ENCODE data around the gene PDK3.

Gene PDK3

DNA sequence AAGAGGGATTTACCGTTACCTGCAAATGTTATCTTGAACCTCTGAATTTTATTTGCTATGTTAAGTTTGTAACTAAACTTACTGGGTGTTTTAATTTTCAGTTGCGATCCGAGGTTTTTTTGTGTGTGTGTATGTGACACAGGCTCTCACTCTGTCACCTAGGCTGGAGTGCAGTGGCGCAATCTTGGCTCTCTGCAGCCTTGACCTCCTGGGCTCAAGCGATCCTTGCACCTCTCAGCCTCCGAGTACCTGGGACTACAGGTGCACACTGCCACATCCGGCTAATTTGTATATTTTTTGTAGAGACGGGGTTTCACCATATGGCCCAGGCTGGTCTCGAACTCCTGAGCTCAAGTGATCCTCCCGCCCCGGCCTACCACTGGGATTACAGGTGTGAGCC, 18.5 kb downstream of the PDK3 start:
- DNase-seq = no peak

DNA sequence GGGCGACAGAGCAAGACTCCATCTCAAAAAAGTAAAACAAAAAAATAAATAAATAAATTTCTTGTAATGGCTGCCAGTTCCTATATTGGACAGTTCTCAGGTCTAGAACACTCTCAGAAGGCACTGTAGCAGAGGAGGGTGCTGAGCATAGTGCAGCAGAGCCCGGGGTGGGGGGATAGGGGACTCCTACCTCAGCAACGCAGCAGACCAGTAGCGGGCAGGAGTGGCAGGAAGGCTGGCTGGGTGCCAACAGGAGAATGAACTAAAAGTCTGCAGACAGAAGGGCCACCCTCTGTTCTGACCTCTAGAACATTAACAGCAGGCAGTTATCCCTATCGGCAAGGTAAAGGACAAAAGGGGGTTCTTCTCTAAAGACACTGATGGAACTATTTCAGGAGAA, 20.2 kb downstream of the PDK3 start:
- no peak for DNase-seq

DNA sequence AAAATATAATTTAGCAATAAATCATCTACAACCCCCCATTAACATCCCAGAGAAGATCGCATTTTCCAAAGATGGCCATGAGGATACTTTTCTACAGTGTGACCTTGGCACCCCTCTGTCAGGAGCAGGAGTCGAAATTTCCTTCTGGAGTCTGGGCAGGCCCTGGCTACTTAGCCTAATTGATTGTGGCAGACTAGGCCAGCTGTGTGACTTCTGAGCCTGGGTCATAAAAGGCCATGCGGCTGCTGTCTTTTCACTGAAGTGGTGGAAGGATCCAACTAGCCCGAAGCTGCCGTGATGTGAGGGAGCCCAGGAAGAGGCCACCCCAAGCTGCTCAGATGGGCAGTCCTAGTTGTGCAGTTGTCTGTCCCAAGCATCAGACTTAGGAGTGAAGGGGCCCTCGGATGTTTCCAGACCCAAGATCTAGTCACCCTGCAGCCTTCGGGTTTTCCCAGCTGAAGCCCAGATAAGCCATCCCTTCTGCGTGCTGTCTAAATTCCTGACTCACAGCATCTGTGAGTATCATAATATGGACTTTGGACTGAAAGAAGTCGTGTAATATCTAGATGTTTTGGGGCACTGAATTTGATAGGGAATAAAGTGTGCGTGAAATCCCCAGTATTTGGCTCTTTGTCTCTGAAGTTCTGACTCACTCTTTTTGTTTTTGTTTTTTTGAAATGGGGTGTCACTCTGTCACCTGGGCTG, 21.0 kb downstream of the PDK3 start:
- no peak for DNase-seq

DNA sequence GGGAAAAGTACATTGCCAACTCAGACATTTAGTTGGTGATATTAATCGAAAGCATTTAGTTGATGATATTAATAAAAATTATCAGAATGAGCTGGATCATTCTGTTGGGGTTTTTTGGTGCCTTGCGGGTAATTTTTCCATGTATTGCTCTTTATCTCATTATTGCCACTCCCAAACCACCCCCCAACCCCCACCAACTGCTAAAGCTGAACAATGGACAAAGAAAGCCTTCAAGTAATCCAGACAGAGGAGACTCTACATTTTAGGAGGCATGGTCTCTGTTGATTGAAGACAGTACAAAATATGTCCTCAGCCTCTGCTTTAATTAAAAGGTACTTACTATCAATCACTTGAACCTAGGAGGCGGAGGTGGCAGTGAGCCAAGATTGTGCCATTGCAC, 22.5 kb downstream of the PDK3 start:
- no peak for DNase-seq

DNA sequence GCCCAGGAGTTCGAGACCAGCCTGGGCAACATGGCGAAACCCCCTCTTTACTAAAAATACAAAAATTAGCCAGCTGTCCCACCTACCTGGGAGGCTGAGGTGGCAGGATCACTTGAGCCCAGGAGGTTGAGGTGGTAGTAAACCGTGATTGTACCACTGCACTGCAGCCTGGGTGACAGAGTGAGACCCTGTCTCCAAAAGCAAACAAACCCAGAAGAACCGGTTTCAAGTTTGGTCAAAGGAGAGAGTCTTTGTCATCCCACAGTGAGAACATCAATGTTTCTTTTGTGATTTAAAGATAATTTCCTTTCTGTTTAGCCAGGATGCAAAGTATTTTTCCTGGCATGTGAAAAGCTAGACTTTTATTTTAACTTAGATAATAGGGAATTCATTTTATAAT, 26.7 kb downstream of the PDK3 start:
- DNase-seq = no peak

DNA sequence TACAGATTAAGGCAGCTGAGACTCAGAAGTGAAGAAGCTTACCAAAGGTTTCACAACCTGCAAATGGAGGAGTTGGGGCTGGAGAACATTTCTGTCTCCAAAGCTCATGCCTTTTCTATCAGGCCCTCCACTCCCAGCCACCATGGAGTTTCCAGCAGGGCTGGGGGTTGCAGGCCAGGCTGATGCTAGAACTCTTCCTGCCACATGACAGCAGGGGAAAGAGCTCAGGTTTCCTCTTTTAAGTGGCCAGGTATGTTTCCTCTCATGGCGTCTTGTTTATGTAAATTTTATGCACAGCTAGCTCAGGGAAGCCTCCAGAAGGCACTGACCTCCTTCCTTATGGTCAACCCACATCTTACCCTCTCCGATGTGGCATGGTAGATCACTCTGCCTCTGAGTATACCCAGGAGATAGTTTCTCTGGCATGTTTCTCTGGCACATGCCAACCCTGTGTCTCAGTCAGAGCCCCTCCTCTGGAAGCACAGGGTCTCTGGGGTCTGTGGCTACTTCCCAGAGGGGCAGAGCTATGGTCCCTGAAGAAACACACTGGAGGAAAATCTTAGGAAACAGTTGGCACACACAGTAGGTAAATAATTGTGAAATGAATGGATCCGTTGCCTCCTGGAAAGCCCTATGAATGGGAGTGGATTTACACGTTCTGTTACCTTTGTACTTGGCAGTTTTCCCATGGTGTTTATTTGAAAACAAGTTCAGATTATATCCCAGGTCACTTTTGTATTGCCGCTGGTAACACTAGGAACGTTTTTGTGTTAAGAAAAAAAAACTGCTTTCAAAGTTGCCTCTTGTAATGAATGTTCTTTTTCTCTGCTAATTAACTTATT, 28.9 kb downstream of the PDK3 start:
- DNase-seq = no peak

DNA sequence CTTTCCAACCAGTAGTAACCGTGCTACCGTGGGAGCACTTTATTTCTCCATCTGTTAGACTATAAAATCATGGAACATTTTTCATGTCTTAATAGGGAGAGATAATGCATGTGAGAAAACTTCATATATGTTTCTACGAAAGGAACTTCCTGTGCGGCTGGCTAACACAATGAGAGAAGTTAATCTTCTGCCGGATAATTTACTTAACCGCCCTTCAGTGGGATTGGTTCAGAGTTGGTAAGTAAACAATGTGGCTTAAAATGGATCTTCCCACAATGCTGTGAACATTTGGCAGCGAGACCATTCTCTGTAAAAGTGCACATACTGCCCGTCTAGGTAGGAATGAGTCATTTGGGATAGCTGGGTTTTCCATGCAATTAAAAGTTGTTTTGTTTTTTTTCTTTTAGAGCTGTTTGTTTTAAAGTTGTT, 29.6 kb downstream of the PDK3 start:
- no peak for DNase-seq

DNA sequence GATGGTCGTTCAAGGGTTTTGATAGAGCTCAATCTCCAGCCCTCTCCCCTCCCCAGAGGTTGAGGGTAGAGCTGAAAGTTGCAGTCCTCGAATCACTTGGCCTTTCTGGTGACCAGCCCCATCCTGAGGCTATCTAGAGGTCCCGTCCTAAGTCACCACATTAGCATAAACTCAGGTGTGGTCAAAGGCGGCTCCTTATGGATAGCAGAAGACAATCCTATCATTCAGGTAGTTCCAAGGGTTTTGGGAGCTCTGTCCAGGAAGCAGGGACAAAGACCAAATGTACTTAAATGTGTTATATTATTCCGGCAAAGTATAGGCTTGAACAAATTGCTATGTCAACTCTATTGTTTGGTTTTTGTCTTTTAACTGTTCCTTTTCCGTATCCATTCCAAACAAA, 30.6 kb downstream of the PDK3 start:
- no peak for DNase-seq

DNA sequence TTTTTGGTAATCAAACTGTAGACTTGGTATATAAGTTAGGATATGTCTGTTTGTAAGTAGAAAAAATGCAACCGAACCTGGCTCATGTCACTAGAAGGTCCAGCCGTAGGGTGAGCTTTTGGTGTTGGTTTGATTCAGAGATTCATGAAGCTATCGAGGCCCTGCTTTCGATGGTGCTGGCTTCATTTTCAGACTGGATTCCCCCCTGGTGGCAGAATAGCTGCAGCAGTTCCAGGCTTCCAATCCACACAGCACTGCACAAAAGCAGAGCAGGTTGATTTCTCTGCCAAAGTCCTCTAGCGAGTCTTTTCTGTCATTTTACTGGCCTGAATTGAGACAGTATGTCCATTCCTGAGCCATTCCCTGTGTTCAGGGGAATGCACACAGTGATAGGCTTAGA, 33.1 kb downstream of the PDK3 start:
- DNase-seq = peak; percentile 51

DNA sequence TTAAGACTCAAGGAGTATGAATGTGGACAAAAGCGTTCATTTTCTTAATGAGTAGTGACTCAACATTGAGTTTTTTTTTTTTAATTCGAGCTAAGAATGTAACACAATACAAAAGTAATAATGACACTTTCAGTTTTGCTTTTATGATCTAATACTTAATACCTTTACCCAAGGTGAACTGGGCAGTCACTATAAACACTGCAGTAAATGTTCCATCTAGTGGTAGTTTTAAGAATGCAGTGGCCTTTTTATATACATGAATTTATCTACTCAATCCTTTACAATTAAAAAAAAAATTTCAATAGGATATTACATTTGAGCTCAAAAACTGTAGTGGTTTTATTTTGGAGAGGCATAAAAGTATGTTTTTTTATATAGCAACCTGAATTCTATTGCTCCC, 33.9 kb downstream of the PDK3 start:
- DNase-seq = peak; percentile 60

DNA sequence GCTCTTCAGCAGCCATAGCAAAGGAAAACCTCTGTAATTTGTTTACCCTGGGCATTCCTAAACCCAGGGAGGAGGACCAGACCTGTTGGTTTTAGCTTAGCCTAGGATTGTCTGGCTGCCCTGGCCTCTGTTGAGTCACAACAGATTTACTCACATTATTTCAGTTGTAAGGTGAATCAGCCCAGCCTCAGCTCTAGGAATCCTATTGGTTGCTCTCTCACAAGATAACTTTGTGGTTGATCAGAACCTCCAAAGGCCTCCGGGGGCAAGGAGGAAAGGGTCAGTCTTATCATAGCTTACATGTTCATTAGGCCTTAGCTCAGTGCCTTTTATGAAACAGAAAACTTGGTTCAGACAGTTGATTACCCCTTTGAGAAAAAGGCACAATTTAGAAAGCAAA, 41.0 kb downstream of the PDK3 start:
- DNase-seq = no peak

DNA sequence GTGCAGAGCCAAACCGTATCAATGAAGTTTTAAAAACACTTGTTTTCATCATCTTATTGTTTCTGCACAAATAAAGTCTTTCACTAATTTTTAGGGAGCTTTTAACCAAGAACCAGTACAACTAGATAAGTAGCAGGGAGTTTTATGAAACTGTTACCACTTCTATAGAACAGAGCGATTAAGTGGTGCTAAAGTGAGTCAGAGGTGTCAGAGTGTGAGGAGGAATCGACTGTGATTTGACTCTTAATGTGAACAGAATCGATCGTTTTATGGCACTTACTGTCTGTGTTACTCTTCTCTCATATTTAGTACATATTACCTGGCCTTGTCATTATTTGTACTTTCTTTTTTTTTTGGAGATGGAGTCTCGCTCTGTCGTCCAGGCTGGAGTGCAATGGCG, 43.3 kb downstream of the PDK3 start:
- DNase-seq = no peak

DNA sequence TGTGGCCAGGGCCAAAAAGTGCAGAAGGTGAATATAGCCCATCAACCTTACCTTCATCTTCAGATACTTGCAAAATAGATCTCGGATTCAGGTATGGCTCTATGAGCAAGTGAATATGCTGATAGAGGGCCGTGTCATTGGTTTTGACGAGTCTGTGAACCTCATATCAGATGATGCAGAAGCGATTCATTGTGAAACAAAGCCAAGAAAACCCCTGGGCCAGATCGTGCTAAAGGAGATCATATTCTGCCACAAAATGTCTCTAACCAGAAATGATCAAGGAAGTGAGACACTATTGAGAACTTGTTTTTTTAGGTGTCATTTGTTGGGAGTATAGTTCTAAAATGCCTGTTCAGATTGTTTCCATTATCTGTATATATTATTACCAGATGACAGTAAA, 48.3 kb downstream of the PDK3 start:
- DNase-seq = no peak

DNA sequence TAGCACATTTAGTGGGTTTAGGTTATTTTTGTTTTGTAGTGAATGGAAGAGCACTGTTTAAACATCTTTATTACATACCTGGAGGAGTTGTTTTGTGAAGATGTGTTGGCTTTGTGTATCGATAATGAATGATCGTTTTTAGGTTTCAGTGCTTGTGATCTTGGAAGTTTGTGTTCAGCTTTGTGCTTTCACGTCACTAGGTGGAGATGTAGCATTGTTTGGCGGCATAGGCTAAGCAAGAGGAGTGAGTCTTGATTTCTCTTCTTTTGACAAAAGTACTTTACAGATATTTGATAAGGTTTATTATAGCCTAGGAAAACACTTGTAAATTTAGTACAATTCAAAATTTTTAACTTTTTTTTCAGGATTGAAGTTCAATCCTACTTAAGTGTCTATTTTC, 50.4 kb downstream of the PDK3 start:
- DNase-seq = no peak

DNA sequence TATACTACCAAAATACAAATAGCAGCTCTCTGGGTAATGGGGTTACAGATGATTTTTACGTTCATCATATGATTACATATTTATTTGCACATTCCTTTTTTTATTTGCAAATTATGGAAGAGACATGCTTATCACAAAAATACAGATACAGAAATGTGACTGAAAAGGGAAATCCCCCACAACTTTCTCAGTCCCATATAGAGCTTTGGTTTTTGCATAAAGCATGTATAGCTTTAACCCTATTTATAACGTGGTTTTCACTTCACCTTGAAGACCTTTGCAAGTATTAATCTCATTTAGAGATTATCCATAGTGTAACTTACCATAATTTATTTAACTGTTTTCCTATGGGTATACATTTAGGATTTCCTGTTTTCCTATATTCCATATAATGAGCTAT, 55.4 kb downstream of the PDK3 start:
- no peak for DNase-seq

DNA sequence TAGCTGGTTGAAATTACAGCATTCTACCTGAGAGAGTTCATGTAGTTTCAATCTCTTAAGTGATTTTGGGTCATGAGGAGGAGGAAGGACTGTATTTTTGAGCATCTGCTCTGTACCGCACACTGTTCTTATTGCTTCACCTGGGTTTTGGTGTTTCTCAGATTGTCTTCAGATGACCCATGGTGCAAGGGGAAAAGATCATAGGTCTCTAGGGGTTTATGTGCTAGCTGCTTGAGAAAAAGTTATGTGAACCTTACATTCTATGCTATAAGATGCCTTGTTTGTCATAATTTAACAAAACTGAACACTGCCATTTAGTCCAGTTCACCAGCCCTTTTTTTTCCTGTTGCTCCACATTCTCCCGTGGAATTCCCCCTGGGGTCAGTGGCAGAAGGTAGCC, 60.4 kb downstream of the PDK3 start:
- DNase-seq = no peak

DNA sequence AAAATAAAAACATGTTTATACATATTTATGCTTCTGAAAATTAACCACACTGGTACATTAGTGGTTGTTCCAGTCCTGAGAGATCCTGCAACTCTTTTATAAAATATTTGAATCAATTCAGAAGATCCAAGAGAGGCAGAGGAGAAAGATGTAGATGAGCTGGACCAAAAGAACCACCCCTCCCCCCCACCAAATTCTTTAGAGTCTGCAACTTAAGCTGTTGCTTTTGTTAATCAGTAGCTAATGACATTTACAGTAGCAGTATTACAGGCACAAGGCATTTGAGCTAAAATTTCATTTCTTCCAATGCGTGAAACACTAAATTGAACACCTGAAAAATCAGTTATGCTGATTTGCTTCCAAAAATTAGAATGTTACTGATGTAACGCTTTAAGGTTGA, 61.5 kb downstream of the PDK3 start:
- no peak for DNase-seq

DNA sequence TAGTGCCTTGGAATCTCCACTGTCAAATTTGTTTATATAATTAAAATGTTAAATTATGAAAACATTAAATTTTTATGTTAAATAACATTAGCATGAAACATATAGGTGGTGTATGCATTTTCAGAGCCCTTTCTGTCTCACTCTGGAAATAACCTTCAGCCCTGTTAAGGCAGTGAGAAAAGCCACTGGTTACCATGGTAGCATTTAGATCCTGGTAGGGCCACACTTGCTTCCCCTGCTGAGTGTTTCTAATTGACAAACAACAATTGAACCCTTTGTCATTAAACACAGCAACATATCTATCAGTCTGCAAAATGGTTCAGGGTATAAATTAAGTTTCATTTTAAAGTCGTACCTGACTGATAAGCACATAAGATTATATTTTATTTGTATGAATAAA, 63.5 kb downstream of the PDK3 start:
- DNase-seq = no peak

DNA sequence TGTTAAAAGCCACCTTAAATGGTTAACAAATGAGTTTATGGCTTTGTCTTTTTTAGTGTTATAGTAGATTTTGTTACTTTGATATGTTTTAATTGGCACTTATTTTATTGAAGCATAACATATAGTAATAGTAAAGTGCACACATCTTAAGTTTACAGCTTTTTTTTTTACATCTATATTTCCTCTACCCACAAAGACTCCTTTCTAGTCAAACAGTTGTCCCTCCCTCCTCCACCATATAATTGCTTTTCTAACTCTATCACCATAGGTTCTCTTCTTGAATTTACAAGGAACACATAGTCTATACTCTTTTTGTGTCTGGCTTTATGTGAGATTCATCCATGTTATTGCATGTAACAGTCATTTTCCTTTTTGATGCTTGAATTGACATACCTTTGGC, 71.5 kb downstream of the PDK3 start:
- no peak for DNase-seq

DNA sequence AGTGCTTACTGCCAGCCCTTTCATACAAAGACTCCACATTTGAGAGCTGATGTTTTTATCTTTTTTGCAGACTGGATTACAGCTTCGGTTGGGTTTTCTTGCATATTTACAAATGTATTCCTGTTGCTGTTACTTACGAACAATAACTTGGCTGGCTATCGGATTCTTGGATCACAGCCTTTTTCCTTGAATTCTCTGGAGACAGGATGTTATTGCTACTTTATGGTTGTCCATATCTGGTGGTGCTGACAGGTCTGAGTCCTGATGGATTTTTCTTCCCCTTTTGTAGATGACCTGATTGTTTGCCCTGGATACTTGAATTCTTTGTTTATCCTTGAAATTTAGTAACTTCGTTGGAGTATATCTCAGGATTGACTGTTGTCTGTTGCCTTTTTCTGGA, 77.7 kb downstream of the PDK3 start:
- no peak for DNase-seq

DNA sequence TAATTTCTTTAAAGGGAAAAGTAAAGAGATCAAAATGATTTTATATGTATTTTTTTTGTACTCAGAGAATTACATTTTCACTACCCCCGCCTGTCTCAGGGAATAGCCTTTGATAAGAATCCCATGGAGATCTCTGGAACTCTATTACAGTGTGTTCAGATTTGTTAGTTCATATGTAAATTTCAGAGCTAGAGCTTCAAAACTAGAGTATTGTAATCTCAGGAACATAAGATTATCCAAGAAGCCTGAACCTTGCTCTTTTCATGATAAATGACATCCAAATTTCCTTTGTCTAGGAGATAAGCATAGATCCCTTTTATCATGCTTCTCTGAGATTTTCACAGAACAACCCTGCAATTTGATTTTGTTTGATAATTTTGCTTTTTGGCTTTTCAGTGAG, 82.9 kb downstream of the PDK3 start:
- no peak for DNase-seq

DNA sequence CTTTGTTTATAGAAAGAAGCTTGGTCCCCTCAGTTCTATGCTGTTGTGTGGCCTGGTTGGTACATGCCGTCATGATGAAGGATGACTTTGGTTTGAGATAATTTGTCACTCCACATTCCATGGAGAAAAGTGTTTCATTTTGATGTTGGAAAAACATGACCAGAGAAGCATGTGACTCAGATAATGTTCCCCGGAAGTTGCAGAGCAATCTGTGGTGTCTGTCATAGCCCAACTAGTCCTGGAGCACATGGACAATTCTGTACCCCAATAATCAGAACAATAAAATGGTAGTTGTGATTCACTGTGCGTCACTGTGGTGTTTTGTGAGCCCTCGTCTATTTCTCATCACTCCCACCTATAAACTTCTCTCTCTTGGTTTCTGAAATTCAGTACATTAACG, 85.1 kb downstream of the PDK3 start:
- no peak for DNase-seq

DNA sequence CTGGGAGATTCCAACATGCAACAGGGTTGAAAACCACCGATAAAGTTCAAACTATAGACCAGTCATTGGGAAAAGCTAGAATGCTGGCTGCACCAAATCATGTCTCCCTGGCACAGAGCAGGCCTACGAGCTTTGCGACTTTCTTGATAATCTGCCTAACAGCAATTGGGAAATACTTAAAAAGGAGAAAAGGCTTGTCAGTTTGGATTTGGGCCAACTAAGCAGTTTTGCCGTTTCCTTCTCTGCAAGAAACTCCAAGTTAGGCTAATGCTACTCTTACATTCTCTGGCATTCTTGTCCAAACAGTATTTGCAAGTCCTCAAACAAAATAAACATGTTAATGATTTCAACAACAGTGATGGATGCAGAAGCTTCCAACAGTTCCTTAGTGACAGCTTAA, 87.9 kb downstream of the PDK3 start:
- no peak for DNase-seq

DNA sequence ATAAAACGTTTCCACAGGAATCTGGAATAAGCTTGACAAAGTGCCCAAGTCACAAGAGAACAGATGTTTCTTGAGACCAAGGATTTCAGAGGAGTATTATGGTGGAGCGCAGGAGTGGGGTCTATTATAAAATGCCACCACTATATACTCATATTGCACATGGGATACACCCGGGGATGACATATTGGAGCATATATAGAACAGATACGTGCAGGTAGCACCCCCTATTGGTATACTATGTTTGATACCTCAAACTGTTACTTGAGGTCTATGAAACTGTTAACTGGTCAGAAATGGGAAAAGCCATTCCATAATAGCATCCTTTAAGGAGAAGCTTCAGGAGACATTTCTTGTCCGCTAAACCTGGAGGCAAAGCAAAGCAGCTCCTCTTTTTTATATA, 96.0 kb downstream of the PDK3 start:
- no peak for DNase-seq

Measured in CD4-positive, alpha-beta T cell treated with Interleukin-12 subunit alpha and Interleukin-12 subunit beta, for 1 hour (primary cell).